Panc1 (cell line): ENCODE results near the gene PDZK1IP1. TPM values are rescaled to one million over a fixed set of nuclear protein-coding genes. Genes with fewer than 3 reads are reported as not detected.

Experiments used
- ATAC-seq: fragments of 200-7000 bp; cut with Tn5 transposase; 2 replicates; pipeline ENCODE4 v1.9.1; 2020; ENCODE audit warnings: mild to moderate bottlenecking, moderate library complexity
- BruUV-seq: library from RNA; stranded (reverse); fragments of 400-500 nt; replicated peaks from 2 replicates; lab custom pipeline; 2021; lab: Mats Ljungman, UMichigan
- CTCF ChIA-PET: fragments of 300-600 bp; sonication (Branson Sonifier 250); formaldehyde crosslinking; loops from one replicate; lab custom pipeline; 2022; ENCODE audit warnings: antibody characterized with exemption; lab: Charles Lee
- POLR2A ChIA-PET: fragments of 300-600 bp; sonication (Branson Sonifier 250); formaldehyde crosslinking; loops from one replicate; lab custom pipeline; 2022; ENCODE audit warnings: antibody characterized with exemption; lab: Charles Lee
- DNase-seq: peaks from one replicate; pipeline ENCODE4 v3.0.0-alpha.2; 2010; ENCODE audit warnings: low read depth, low spot score
- H3K27ac ChIP-seq: 2 replicates; pipeline ENCODE4 v1.5.1; 2011; ENCODE audit warnings: mild to moderate bottlenecking, low read length, inconsistent platforms
- H3K27me3 ChIP-seq: fragments of 200-500 bp; sonication (Bioruptor generic); 2 replicates; pipeline ENCODE4 v1.6.0; 2014; ENCODE audit warnings: low read length, inconsistent platforms; ENCODE audit not compliant: control insufficient read depth, insufficient read depth
- H3K36me3 ChIP-seq: fragments of 200-500 bp; sonication (Bioruptor generic); 2 replicates; pipeline ENCODE4 v1.5.1; 2014; ENCODE audit warnings: inconsistent platforms, mild to moderate bottlenecking, low read length, moderate library complexity; ENCODE audit not compliant: control insufficient read depth, insufficient read depth
- H3K4me1 ChIP-seq: 2 replicates; pipeline ENCODE4 v1.5.1; 2011; ENCODE audit warnings: inconsistent platforms, mild to moderate bottlenecking, low read length, moderate library complexity; ENCODE audit not compliant: control insufficient read depth, insufficient read depth
- H3K4me3 ChIP-seq, 2 experiments: 2 replicates each; pipeline ENCODE4 v1.5.1; 2011 to 2012; ENCODE audit warnings: low read depth in 2 of 2, low read length in 2 of 2, mild to moderate bottlenecking in 2 of 2, inconsistent platforms in 1 of 2, moderate library complexity in 1 of 2
- H3K9me3 ChIP-seq: fragments of 200-500 bp; sonication (Bioruptor generic); 2 replicates; pipeline ENCODE4 v1.5.1; 2014; ENCODE audit warnings: low read depth, mild to moderate bottlenecking, inconsistent platforms, low read length, moderate library complexity; ENCODE audit not compliant: control insufficient read depth, insufficient read depth
- POLR2AphosphoS5 ChIP-seq: IDR thresholded peaks from 2 replicates; pipeline ENCODE4 v1.6.1; 2012; ENCODE audit warnings: mild to moderate bottlenecking, low read depth, low read length, moderate library complexity
- SIN3A ChIP-seq: IDR thresholded peaks from 2 replicates; pipeline ENCODE4 v1.6.1; 2012; ENCODE audit warnings: low read depth, mild to moderate bottlenecking, low read length, moderate library complexity, borderline replicate concordance; ENCODE audit not compliant: insufficient read depth
- TCF7L2 ChIP-seq: IDR thresholded peaks from 2 replicates; pipeline ENCODE4 v1.6.1; 2011; ENCODE audit warnings: mild to moderate bottlenecking, low read depth, low read length, inconsistent platforms
- in situ Hi-C: cut with HindIII; loops from 2 replicates; pipeline ENCODE4 v1.10.0; 2016; ENCODE audit warnings: low sequenced_read_pairs, low pct_unique_long_range_greater_than_20kb
- intact Hi-C: fragments of 100-400 bp; cut with micrococcal nuclease; formaldehyde crosslinking; loops from one replicate; pipeline ENCODE4 v1.10.0; 2022; ENCODE audit not compliant: unreplicated experiment
- total RNA-seq: library from RNA; stranded (reverse); gene quantifications from one replicate; pipeline ENCODE4 v1.2.1, GENCODE V29; 2021; ENCODE audit not compliant: unreplicated experiment
- TF ChIP-seq, protein P1 (sequence below): fragments of 450-650 bp; IDR thresholded peaks from 2 replicates; pipeline ENCODE4 v1.5.1; 2017; ENCODE audit warnings: mild to moderate bottlenecking
- TF ChIP-seq, protein P2 (sequence below), 2 experiments: IDR thresholded peaks; 2 replicates each; pipeline ENCODE4 v1.6.1; 2011 to 2012; ENCODE audit warnings: low read depth in 2 of 2, control low read depth in 1 of 2, low read length in 1 of 2, mild to moderate bottlenecking in 1 of 2, moderate library complexity in 1 of 2; ENCODE audit not compliant: insufficient read depth in 1 of 2

Gene PDZK1IP1
- total RNA-seq, 1 experiment from 2014 or later, result not detected

DNA sequence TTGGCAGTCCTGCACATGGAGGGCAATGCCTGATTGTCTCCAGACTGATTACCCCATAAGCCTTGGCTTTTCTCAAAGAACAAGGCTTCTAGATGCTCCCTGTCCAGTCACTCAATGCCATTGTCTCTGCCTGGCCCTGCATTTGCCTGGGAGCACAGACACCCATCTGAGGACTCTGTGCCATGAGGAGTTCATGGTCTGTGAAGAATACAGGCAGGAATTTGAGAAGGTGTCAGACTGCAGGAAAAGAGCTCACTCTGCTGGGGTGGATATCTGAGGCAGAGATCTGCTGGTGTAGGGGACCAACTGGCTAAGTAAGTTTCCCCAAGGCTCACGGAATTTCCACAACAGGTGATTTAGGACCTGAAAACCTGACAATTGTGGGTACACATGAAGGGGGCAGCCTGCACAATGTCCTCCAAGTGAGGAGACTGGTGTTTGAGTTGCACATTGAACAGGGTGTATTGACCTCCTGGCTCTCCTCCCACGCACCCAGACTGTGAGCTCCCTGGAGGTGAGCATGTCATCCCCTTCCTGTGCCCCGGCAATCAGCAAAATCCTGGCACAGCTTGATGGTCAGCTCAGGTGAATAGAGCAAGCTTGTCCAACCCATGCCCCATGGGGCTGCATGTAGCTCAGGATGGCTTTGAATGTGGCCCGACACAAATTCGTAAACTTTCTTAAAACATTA lies 51.8 kb downstream of the PDZK1IP1 start:
- Histone ChIP-seq H3K27ac (no peak overlapping the region), H3K9me3 (no peaks in the 10 kb centered on the region), H3K36me3 (no peaks in the 10 kb centered on the region), H3K4me1 (no peaks in the 10 kb centered on the region), H3K4me3 (no peak overlapping the region), H3K27me3 (no peaks in the 10 kb centered on the region)
- BruUV-seq, result no TSS peak
- no peak for TF ChIP-seq TCF7L2
- TF ChIP-seq, protein P1, sequence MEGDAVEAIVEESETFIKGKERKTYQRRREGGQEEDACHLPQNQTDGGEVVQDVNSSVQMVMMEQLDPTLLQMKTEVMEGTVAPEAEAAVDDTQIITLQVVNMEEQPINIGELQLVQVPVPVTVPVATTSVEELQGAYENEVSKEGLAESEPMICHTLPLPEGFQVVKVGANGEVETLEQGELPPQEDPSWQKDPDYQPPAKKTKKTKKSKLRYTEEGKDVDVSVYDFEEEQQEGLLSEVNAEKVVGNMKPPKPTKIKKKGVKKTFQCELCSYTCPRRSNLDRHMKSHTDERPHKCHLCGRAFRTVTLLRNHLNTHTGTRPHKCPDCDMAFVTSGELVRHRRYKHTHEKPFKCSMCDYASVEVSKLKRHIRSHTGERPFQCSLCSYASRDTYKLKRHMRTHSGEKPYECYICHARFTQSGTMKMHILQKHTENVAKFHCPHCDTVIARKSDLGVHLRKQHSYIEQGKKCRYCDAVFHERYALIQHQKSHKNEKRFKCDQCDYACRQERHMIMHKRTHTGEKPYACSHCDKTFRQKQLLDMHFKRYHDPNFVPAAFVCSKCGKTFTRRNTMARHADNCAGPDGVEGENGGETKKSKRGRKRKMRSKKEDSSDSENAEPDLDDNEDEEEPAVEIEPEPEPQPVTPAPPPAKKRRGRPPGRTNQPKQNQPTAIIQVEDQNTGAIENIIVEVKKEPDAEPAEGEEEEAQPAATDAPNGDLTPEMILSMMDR, result no peak
- TF ChIP-seq, protein P2, sequence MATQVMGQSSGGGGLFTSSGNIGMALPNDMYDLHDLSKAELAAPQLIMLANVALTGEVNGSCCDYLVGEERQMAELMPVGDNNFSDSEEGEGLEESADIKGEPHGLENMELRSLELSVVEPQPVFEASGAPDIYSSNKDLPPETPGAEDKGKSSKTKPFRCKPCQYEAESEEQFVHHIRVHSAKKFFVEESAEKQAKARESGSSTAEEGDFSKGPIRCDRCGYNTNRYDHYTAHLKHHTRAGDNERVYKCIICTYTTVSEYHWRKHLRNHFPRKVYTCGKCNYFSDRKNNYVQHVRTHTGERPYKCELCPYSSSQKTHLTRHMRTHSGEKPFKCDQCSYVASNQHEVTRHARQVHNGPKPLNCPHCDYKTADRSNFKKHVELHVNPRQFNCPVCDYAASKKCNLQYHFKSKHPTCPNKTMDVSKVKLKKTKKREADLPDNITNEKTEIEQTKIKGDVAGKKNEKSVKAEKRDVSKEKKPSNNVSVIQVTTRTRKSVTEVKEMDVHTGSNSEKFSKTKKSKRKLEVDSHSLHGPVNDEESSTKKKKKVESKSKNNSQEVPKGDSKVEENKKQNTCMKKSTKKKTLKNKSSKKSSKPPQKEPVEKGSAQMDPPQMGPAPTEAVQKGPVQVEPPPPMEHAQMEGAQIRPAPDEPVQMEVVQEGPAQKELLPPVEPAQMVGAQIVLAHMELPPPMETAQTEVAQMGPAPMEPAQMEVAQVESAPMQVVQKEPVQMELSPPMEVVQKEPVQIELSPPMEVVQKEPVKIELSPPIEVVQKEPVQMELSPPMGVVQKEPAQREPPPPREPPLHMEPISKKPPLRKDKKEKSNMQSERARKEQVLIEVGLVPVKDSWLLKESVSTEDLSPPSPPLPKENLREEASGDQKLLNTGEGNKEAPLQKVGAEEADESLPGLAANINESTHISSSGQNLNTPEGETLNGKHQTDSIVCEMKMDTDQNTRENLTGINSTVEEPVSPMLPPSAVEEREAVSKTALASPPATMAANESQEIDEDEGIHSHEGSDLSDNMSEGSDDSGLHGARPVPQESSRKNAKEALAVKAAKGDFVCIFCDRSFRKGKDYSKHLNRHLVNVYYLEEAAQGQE (IDR thresholded peaks at IDR 0.05; ENCODE audit: insufficient read depth in 1 of 2, low read depth in 2 of 2, low read length in 1 of 2), result no peak
- TF ChIP-seq POLR2AphosphoS5, result no peak
- TF ChIP-seq SIN3A, result no peak
- ChIA-PET POLR2A (no interaction called here), CTCF (no interaction called here)
- ATAC-seq (no peak), DNase-seq (no peak)
- in situ Hi-C loops, result no loop called here
- intact Hi-C loops, result no loop called here

DNA sequence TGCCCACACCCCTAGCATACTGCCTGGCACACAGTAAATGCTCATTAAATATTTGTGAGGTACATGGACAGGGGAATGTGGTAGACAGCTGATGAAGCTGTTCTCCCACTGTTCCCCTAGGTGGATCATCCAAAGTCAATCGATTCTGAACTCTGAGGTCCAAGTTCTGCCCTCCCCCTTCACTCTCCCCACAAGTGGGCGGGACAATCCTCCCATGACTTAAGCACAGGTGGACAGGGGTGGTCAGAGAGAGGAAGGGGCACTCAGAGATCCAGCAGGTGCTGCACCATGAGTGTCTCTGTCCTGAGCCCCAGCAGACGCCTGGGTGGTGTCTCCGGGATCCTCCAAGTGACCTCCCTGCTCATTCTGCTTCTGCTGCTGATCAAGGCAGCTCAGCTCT lies 52.6 kb downstream of the PDZK1IP1 start, which contains the start of gene CYP4A22:
CYP4A22 (plus strand) TSS at position 244 of the 400 bp plus-strand sequence; CDS start at position 289, 45 bp downstream.
- ChIA-PET POLR2A (no interaction called here), CTCF (no interaction called here)
- TF ChIP-seq TCF7L2 (no peak), SIN3A (no peak), POLR2AphosphoS5 (no peak)
- TF ChIP-seq, protein P2 (IDR thresholded peaks at IDR 0.05; ENCODE audit: insufficient read depth in 1 of 2, low read depth in 2 of 2, low read length in 1 of 2), result no peak
- TF ChIP-seq, protein P1, result no peak
- Histone ChIP-seq H3K36me3 (no peaks in the 10 kb centered on the region), H3K27ac (no peak within 1 kb of the TSS), H3K4me3 (no peak within 1 kb of the TSS), H3K4me1 (no peaks in the 10 kb centered on the region), H3K27me3 (no peaks in the 10 kb centered on the region), H3K9me3 (no peaks in the 10 kb centered on the region)
- ATAC-seq, result no peak
- intact Hi-C loops (no loop called here), in situ Hi-C loops (no loop called here)
- BruUV-seq, result no TSS peak
- no peak for DNase-seq
